ENCODE measurements around the gene PTPN14.

Gene PTPN14

GRCh38 chr1:214352838-214353237 lies 198.6 kb downstream of the PTPN14 start:
- DNase-seq = no peak
- no peaks in the 10 kb centered on the region for H3K9me3 Mint-ChIP-seq
- peaks cover 74% of the 10 kb centered on the region for H3K36me3 Mint-ChIP-seq (ENCODE audit: low read depth)
- H3K4me3 Mint-ChIP-seq = no peak overlapping the region
- no peaks in the 10 kb centered on the region for H3K27me3 Mint-ChIP-seq (ENCODE audit: low read depth, poor library complexity)
- H3K27ac Mint-ChIP-seq = no peak overlapping the region
- peaks cover 13% of the 10 kb centered on the region for H3K4me1 Mint-ChIP-seq
- no peak for TF ChIP-seq CTCF (IDR thresholded peaks at IDR 0.05)

DNA sequence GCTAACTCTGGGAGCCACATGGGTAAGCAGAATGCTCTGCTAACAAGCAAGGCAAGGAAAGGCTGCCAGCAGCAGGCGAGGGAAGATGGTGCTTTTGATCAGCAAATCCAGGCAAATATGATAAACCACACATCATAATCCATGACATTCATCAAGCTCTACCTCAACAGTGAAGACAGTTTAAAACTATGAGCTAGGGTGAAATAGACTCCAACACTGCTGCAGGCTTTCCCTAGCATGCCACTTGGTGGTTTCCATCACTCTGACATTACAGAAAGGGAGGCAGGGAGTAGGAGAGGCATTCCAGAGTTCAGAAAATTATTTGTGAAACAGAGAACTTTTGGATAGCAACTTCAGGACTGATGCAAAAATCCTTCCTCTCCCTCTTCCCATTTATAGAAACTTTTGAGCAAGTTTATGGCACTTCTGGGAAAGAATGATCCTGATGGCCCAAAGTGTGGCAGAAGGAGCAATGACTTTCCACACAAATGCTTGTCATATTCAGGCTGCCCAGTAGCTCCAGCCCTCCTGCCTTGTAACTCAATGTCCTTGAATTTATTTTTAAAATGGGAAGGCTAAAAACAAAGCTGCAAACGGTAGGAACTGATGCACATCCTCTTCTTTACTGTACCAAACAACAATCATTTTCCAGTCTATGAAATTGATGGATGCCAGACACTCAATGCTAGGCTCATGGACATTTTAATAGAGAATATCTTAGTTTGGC lies 199.7 kb downstream of the PTPN14 start:
- Mint-ChIP-seq H3K9me3 (peaks cover 4% of the 10 kb centered on the region), H3K36me3 (ENCODE audit: low read depth) (peaks cover 74% of the 10 kb centered on the region), H3K27me3 (ENCODE audit: low read depth, poor library complexity) (no peaks in the 10 kb centered on the region), H3K4me3 (no peak overlapping the region), H3K4me1 (peaks cover 13% of the 10 kb centered on the region), H3K27ac (no peak overlapping the region)
- TF ChIP-seq CTCF (IDR thresholded peaks at IDR 0.05) = no peak
- no peak for DNase-seq

- DNase-seq = no peak
- Mint-ChIP-seq H3K9me3 (peaks cover 18% of the 10 kb centered on the region), H3K36me3 (ENCODE audit: low read depth) (peaks cover 68% of the 10 kb centered on the region), H3K4me1 (peaks cover 13% of the 10 kb centered on the region), H3K27me3 (ENCODE audit: low read depth, poor library complexity) (no peaks in the 10 kb centered on the region), H3K27ac (no peak overlapping the region), H3K4me3 (no peak overlapping the region)
- TF ChIP-seq CTCF (IDR thresholded peaks at IDR 0.05) = no peak
These were observed 201.6 kb downstream of the PTPN14 start for GRCh38 chr1:214349781-214350180.

DNA sequence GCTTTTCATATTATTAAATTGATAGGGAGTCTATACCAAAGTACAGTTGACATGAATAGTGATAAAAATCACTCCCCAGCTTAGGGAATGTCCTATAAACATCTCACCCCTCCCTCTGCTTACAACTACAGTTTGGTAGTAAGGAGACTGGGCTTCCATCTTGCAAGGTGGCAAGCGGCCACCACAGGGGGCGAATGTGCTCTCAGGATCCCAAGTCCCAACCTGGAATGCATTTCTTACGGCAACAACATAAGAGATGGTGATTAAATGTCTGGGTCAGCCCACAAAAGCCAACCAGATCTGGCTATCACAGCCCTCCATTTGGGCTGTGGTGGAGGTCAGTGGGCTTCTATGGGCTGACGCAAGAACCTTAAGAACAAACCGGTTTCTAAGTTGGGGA lies 202.4 kb downstream of the PTPN14 start:
- no peak for TF ChIP-seq CTCF (IDR thresholded peaks at IDR 0.05)
- Mint-ChIP-seq H3K27ac (no peak overlapping the region), H3K9me3 (peaks cover 24% of the 10 kb centered on the region), H3K36me3 (ENCODE audit: low read depth) (peaks cover 72% of the 10 kb centered on the region), H3K27me3 (ENCODE audit: low read depth, poor library complexity) (no peaks in the 10 kb centered on the region), H3K4me1 (peaks cover 13% of the 10 kb centered on the region), H3K4me3 (no peak overlapping the region)
- DNase-seq = no peak

DNA sequence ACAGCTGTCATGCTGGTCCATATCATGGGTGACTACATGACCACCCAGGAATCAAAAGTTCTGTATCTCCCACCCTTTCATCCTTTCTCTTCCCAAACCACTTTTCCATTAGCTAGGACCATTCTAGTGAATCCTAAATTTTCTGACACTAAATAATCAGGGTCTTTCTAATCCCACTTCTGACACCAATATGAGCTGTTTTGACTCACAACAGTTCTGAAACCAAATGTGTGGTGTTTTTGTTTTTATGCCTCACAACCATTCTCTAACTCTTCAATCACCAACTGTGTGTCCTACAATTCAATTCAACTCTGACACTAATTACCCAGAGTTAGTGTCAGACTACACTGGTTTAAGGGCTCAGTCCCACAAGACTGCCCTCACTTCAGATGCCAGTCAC lies 206.5 kb downstream of the PTPN14 start:
- Mint-ChIP-seq H3K27me3 (ENCODE audit: low read depth, poor library complexity) (peaks cover 4% of the 10 kb centered on the region), H3K9me3 (peaks cover 28% of the 10 kb centered on the region), H3K4me1 (peaks cover 8% of the 10 kb centered on the region), H3K36me3 (ENCODE audit: low read depth) (peaks cover 71% of the 10 kb centered on the region), H3K4me3 (no peak overlapping the region), H3K27ac (no peak overlapping the region)
- DNase-seq = no peak
- no peak for TF ChIP-seq CTCF (IDR thresholded peaks at IDR 0.05)

DNA sequence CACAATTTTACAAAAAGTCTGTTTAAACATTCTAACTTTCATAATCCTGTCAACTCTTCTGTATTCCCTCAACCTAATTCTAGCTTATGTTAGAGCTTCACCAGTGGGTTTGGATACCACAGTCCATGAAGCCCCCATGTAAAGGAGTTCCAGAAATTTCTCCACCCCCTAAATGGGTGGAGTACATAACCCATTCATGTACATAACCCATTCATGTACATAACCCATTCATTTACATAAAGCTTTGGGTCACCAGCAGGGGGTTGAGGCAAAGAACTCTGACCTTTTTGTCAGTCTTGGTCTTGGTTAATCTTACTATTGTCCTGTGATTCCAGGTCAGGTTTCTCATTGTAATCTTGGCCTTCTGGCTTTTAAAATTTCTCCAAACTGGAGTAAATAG lies 208.9 kb downstream of the PTPN14 start:
- peaks cover 6% of the 10 kb centered on the region for H3K4me1 Mint-ChIP-seq
- no peak overlapping the region for H3K27ac Mint-ChIP-seq
- no peak for TF ChIP-seq CTCF (IDR thresholded peaks at IDR 0.05)
- peaks cover 66% of the 10 kb centered on the region for H3K36me3 Mint-ChIP-seq (ENCODE audit: low read depth)
- peaks cover 28% of the 10 kb centered on the region for H3K9me3 Mint-ChIP-seq
- peaks cover 4% of the 10 kb centered on the region for H3K27me3 Mint-ChIP-seq (ENCODE audit: low read depth, poor library complexity)
- no peak overlapping the region for H3K4me3 Mint-ChIP-seq
- no peak for DNase-seq

Measured in nephron progenitor cell (in vitro differentiated cells).